ENCODE data around the gene POU2F3. TPM values are rescaled to one million over a fixed set of nuclear protein-coding genes. Genes with fewer than 3 reads are reported as not detected.
"Not testable (repeated sequence)": the region's sequence is repeated elsewhere in the genome, so short reads cannot be mapped to it uniquely, and the experiment has no call there.

Gene POU2F3
- total RNA-seq, 1 donor from 2014 or later, result not detected

DNA sequence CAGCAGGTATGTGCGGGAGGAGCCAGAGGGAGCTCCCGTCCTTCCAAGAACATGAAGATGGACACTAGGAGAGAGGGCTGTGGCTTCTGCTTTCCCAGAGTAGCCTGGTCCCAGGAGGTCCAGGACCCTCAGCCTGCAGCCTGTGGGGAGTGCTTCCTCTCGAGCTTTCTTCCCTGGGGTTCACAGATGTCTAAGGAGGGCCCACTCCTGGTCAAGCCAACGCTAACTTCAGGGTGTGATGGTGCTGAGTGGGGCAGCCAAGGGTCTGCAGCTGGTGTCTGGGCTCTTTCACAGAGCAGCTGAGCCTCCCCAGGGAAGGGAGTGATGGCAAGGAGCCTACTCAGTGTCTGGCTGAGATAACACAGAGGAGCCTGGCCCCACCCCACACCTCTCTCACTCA is 3.3 kb downstream of the POU2F3 start:
- intact Hi-C loops (cut with DNase I), result no loop called here
- no peak for ATAC-seq
- no peak for DNase-seq (ENCODE audit: low spot score)

DNA sequence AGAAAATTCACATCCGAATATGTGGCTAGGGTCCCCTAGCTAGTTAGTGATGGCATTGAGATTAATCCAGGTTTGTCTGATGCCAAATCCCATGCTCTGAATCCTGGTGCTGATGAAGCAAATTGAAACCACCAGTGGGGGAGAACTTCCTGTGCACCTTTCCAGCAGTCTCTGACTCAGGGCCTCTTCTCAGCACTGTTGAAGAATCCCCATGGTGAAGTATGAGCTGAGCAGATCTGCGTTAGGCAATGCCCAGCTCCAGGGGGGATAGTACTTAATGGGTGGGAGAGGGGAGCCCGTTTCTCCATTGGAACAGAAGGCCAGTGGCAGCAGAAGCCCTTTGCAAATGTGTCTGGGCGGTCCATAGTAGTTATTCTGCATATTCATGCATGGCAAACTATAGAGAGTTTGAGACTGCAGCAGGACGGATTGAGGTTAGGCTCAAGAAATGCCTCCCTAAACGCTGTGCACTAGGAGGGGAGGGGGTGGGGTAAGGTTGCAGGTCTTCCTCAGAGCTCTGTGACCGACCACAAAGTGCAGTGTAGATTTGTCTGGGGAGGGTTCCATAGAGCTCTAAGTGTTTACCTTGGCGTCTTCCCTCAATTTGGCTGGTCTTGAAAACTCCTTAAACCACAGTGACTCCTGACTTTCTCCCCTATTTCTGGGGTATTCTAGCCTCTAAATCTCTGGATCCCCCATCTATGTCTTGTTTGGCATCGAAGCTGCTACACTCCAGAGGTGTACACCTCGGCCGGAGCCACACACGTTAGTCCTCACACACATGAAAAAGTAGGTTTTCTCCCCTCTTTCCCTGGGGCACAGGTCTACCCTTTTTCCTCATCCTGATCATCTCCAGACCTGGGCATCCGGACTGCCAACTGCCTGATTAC is 4.8 kb downstream of the POU2F3 start:
- no peak for DNase-seq (ENCODE audit: low spot score)
- intact Hi-C loops (cut with DNase I), result no loop called here

DNA sequence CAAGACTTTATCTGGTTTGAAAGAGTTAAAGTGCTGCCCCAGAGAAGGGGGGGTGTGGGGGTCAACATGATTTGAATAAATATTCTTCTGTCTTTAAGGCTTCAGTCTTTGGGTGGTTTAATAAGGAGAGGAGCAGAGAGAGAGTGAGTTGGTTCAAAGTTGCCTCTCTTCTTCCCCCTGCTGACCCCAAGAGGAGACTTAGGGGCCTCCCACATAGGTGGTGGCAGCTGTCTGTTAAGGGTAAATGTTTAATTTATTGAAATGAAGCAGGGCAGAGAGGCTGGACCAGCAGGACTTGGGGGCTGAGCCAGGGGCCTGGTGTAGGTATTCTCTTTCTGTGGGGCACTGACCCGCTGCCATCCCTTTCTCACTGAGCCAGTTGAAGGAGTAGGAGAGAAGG is 5.5 kb downstream of the POU2F3 start:
- intact Hi-C loops (cut with DNase I), result no loop called here
- no peak for DNase-seq (ENCODE audit: low spot score)
- no peak for ATAC-seq

More for the DNA sequence above, 4.8 kb downstream of the POU2F3 start:
- no peak for ATAC-seq

DNA sequence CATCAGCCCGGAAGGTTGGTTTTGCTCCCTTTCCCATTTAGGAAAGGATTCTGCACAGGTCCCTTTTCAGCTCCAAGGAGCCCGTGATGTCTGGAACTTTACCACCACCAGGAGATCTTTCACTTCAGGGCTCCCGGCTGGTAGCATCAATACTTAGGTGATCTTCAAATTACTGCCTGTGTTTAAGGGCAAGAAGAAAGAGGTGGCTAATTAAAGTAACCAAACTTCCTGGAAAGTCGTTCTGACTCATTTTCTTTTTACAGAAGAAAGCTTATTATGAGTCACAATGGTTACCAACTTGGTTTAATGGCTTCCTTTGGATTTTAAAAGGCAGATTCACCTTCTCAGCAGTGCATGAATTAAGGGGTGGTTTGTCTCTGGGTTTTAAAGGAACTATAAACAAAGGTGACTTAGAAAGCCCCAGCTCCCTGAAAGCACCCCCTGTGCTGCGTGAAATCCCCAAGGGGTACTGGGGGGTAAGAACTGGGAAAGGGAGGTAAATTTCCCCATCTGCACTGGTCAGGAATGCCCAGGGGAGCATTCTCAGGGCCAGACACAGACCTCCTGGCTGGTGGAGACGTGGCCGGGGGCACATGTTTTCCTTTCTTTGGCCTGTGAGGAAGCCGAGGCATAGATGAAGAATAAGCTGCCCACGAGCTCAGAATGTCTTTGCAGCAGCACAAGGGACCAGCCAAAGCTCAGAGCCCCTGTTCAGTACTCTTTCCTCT is 8.8 kb downstream of the POU2F3 start:
- intact Hi-C loops (cut with DNase I), result no loop called here
- no peak for ATAC-seq
- no peak for DNase-seq (ENCODE audit: low spot score)

DNA sequence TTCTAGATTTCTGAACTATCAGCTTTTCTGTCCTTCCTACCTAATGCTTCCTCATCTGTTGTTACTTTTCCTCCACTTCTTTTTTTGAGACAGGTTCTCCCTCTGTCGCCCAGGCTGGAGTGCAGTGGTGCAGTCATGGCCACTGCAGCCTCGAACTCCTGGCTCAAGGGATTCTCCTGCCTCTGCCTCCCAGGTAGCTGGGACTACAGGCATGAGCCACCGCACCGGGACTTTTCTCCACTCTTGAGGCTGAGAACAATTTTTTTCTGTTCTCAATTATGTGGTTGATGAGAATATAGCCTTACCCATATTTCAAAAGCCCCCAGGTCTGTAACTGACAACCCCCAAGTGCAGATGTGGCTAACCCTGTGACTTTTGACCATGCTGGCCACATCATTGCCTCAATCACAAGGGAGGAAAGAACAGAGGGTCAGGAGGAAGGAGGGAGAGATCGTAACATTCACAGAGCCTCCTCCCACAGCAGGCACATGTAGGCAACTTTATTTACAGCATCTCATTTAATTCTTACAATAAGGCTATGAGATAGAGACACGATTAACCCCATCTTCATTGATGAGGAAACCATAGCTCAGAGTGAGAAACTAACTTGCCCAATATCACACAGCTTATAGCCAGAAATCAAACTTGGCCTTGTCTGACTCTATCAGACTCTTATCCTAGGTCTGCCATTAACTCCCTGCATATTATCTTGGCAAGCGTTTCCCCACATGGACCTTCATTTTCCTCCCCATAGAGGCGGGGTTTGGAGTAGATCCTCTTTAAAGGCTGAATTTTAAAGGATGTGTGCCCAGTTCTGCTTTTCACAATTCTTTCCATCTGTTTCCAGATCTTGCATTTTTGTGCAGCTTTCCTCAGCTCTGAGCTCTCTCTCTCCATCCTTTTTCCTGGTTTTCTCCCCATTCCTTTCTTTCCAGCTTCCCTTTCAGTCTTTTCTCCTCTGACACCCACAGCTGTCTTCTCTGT is 9.6 kb downstream of the POU2F3 start:
- intact Hi-C loops (cut with DNase I), result no loop called here
- ATAC-seq (no peak), DNase-seq (ENCODE audit: low spot score) (no peak)

DNA sequence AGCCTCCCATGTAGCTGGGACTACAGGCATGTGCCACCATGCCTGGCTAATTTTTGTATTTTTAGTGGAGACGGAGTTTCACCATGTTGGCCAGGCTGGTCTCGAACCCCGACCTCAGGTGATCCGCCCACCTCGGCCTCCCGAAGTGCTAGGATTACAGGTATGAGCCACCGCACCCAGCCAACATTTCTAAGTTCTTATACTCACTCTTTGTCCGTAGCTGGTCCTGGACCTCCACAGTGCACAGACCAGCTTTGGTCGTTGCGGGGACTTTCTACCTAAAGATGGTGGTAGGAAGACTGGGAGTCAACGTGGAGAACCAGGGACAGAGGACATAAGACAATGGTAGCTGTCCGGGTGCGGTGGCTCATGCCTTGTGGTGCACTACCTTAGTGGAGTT is 13.4 kb downstream of the POU2F3 start:
- DNase-seq (ENCODE audit: low spot score); intact Hi-C loops (cut with DNase I); ATAC-seq: not testable (repeated sequence)

DNA sequence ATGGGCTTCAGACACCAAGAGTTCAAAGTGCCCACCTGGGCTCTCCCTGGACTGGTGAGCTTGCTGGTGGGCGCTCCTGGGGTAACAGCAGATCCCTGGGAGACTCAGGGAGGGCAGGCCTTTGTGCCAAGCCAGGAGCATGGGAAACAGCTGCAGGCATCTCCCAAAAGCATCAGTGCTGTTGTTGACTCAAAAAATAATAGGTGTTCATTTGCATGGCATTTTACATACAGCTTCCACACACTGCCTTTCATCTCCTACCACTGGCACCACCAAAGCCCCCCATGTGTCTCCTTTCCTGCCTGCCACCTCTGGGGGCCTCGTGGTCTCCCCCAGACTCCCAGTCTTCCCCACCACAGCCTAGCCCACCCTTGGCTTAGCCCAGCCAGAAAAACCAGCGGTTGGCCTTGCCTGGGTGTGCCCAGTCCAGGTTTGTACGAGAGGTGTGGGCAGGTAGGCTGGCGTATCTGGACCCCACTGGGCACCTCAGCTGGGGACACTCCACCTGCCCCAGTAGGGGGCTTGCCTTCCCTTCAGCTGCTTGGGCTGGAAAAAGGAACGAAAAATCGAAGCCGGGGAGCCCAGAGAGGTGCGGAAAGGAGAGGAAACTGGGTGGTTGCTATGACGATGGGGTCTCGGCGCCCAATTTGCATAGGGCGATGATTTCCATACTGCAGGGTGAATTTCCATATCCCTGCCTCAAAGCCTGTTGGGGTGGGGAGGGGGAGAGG is 15.0 kb downstream of the POU2F3 start:
- intact Hi-C loops (cut with DNase I), result no loop called here
- no peak for ATAC-seq
- no peak for DNase-seq (ENCODE audit: low spot score)

DNA sequence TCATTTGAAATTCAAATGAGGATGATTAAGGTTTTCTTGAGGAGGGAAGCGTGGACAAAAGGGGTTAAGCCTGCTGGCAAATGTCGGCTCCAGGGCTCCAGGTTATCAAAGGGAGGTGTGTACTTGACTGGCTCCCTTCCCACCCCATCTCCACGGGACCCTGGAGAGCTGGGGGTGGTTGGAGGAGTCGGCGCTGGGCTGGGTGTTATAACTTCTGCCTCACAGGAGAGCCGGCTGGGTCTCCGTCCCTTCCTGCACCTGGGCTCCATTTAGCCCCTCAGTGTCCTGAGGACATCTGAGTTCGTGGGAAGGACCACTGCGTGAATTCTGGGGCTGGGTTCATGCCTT is 15.6 kb downstream of the POU2F3 start:
- intact Hi-C loops (cut with DNase I), result no loop called here
- ATAC-seq (no peak), DNase-seq (ENCODE audit: low spot score) (no peak)

DNA sequence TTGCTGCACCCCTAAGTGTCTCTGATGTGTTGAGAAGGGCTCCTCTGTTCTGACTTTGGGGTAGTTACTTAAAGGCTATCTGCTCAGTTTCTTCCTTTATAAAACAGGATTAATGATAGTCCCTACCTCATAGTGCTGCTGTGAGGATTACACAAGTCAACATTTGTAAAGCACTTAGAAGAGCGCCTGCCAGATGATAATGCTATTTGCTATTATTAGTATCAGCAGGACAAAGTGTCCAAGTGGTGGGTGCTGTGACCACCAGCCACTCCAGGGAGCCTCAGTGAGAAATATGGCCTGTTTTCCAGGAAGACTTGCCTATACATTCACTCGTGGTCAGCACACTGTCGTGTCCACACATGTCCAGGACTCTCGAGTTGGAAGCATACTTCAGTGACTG is 16.2 kb downstream of the POU2F3 start:
- ATAC-seq, result no peak
- no peak for DNase-seq (ENCODE audit: low spot score)
- intact Hi-C loops (cut with DNase I), result no loop called here

DNA sequence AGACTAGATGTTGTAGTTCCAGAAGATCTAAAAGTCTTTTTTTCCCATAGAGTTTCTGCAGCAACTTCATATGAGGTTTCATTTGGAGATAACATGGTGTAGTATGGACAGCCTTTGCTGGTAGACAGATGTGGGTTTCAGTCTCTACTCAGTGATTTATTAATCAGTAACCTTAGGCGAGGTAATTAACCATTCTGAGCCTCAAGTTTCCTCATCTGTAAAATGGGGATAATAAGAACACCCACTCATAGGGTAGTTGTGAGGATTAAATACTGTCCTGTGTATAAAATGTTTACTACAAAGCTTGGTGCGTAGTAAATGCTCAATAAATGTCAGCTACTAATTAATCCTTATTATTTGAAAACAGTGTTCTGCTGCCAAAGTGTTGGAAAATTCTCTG is 16.8 kb downstream of the POU2F3 start:
- no peak for DNase-seq (ENCODE audit: low spot score)
- ATAC-seq, result no peak
- intact Hi-C loops (cut with DNase I), result no loop called here

DNA sequence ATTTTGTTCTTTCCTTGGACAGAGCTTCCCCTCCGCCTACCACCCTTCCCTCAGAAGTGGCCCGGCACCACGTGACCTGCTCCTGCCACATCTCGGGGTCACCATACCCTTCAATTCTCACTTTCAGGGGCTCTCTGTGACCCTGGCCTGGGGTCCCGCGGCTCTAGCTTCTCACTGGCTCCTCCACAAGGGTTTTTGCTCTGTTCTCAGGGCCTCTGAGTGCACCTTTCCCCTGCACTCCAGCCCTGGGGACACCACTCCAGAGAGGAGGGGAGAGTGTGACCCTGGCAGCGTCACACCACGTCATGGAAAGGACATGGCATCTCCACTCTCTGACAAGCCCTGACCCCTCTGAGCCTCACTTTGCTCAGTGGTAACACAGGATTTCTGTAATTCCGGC is 17.4 kb downstream of the POU2F3 start:
- DNase-seq (ENCODE audit: low spot score) (no peak), ATAC-seq (no peak)
- intact Hi-C loops (cut with DNase I), result no loop called here

DNA sequence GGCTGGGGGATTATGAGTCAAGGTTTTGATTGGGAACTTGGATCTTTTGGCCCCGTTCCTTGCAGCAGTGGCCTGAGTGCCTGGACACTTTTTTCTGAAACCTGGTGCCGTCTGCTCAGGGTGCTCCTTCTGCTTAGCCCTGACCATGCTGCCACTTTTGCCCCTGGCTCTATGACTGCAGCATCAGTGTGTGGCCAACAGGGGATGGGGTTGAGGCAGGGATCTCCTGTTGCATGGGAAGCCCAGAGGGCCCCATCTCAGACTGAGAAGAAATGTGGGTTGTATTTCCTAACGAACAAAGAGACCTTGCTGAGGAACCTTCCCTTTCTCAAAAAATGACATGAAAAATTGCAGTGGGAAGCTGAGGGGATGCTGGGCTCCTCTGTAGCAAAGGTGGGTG is 18.7 kb downstream of the POU2F3 start:
- no peak for ATAC-seq
- intact Hi-C loops (cut with DNase I), result no loop called here
- no peak for DNase-seq (ENCODE audit: low spot score)

DNA sequence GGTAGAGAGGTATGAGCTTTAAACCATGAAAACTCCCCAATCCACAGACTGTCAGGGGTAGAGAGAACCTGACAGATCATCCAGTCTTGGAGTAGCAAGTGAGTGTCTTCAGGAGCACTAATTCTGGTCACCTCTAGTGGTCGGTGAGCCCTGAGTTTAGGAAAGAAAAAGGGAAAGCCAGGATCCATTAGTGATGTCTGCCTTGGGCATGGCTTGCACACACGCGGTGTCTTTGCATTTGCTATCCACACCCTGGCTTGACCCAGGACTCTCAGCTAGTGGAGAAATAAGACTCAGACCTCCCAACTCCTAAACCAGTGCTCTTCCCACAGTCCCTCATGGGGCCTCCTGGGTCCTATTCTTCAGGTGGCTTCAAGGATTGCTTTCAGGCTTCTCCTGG is 19.3 kb downstream of the POU2F3 start:
- ATAC-seq (no peak), DNase-seq (ENCODE audit: low spot score) (no peak)
- intact Hi-C loops (cut with DNase I), result no loop called here

DNA sequence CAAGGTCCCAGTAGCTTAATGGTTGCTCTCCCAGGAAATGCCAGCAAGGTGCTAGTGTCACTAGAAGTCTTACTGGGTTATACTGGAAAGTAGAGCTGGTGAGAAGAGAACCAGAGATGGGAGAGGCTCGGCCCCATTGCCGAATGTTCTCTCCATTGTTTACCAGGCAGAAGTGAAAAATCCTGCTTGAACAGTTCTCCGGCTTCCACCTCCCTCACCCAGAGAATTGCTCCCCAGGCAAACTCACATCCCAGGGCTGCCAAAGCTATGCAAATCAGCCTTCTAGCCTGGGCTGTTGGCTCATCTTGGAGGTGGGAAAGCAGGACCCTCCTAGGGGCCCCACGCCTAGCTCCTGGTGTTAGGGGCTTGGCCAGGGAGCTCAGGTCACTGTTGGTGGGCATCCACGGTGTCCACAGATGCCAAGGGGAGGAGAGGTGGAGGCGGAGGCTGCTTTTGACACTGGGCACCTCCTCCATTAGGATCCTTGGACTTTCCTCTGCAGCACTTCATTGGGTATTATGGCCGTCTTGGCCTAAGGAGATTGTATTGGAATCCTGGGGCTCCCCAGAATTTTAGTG is 20.1 kb downstream of the POU2F3 start:
- ATAC-seq, result no peak
- intact Hi-C loops (cut with DNase I), result no loop called here

DNA sequence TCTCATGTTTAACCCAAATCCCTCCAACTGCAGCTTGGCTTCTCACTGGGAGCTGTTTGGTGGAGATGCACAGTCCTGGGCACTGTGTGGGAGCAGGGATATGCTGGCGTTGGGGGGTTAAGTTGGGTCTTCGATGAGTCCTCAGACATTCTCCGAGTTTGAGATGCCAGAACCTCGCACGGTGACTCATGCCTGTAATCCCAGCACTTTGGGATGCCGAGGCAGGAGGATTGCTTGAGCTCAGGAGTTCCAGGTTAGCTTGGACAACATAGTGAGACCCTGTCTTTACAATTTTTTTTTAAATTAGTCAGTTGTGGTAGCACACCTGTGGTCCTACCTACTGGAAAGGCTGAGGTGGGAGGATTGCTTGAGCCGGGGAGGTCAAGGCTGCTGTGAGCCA is 20.7 kb downstream of the POU2F3 start:
- ATAC-seq (no peak), DNase-seq (ENCODE audit: low spot score) (no peak)
- intact Hi-C loops (cut with DNase I), result no loop called here

More for the DNA sequence above, 20.1 kb downstream of the POU2F3 start:
- DNase-seq (ENCODE audit: low spot score), result no peak

DNA sequence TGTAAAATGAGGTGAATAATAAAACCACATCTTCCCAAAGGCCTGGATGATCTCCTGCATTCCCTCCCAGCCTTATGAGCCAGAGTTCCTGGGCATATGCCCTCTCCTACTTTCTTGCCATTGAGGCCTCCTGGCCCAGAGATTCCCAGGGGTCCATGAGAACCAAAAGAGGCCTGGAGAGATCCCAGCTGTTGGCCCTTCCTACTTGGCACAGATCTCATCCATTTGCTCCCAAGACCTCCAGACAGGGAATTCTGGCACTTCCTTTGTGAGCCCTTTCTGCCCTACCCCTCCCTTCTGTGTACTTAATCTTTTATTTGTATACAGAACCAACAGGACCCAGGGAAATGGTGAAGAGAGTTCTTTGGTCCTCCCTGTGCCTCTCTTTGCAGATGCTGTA is 21.4 kb downstream of the POU2F3 start:
- DNase-seq (ENCODE audit: low spot score) (no peak), ATAC-seq (no peak)
- intact Hi-C loops (cut with DNase I), result no loop called here

DNA sequence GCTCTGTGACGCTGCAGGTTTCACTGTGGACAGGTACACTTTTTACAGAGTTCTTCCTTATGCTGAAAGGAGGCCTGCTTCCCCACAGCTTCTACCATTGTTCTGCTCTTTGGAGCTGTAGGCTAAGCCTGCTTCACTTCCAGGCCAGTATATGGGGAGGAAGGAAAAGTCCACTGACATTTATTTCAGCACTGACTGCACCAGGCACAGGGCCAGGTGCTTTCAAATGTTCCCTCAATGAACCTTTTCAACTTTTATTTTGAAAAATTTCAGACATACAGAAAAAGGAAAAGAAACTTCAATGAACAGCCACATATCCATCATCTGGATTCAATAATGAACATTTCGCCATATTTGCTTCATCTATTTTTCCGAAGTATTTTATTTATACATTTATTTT is 22.0 kb downstream of the POU2F3 start:
- ATAC-seq (no peak), DNase-seq (ENCODE audit: low spot score) (no peak)
- intact Hi-C loops (cut with DNase I), result no loop called here

DNA sequence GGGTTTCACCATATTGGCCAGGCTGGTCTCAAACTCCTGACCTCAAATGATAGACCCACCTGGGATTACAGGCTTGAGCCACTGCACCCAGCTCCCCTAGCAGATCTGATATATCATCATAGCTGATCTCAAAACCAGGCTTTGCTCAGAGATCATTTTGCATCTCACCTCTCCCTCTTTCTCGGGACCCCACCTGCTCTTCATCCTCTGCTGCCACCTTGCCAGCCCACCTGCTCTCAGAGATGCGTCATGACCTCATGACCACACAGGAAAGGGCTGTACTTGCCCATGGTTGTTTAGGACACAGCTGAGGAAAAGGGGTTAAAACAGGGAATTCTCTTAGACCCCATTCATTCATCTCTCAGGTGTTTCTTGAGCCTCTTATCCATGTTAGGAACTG is 27.4 kb downstream of the POU2F3 start:
- DNase-seq (ENCODE audit: low spot score) (no peak), ATAC-seq (no peak)
- intact Hi-C loops (cut with DNase I), result no loop called here
